ENCODE measurements around the gene DPY19L1.
"Not testable (repeated sequence)": the region's sequence is repeated elsewhere in the genome, so short reads cannot be mapped to it uniquely, and the experiment has no call there.

DPY19L1 gene

DNA sequence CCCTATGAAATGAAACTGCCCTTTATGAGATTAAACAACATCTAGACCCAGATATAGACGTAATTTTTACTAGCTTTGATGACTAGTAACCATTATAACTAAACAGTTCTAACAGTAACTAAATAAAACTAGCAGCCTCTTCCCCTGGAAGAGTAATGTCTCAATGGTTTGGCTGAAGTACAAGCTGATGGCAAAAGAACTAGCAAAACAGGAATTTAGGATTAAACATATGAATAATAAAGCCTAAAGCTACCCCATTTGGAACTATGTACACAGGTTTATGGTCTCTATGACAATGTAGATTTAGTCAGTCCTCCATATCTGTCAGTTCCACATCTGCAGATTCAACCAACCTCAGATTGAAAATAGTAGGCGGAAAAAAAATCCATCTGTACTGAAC lies 6.4 kb downstream of the DPY19L1 start:
- no peak for DNase-seq

- no peak for DNase-seq
Observed at GRCh38 chr7:35029311-35029710, 8.0 kb downstream of the DPY19L1 start.

- DNase-seq, result no peak
Observed at GRCh38 chr7:35026150-35026549, 11.1 kb downstream of the DPY19L1 start.

DNA sequence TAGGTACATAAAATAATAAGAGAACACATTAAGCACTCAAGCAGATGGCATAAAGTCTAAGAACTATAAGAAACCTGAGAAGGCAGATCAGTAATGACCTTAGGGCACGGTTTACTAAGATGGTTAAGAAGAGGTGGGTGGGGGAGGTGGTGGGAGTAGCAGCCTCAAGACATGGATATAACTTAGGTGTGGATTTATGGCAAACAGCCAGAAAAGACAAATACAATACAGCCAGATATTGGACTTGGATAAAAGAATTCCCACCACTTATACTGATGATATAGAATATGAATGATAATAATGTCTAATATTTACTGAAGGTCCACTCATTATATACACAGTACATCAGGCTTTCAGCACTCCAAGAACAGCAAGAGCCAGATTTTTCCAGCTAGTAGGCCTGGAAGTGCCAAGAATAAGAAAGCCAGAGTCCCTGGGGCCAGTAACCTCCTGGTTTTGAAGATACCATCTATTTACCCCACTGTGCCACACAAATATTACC lies 11.9 kb downstream of the DPY19L1 start:
- no peak for DNase-seq

DNA sequence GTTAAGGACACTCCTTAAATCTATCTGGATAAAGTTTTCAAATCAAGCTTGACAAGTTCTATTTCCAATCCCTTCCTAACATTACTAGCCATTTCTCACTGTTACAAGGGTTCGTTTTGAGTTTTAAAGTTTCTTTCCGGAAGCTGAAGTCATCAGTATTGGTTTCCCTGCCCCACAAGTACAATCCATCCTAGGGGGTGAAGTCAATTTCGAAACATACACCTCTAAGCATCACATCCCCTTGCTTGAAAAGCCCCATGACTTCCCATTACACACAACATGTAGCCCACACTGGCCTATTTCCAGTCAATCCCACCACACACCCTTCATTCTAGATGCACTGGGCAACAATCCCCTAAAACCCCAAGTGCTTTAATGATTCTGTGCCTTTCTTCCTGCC lies 13.0 kb downstream of the DPY19L1 start:
- no peak for DNase-seq

- DNase-seq, result no peak
Observed at GRCh38 chr7:35022725-35023124, 14.6 kb downstream of the DPY19L1 start.

GRCh38 chr7:35021445-35021844 lies 15.8 kb downstream of the DPY19L1 start:
- no peak for DNase-seq

DNA sequence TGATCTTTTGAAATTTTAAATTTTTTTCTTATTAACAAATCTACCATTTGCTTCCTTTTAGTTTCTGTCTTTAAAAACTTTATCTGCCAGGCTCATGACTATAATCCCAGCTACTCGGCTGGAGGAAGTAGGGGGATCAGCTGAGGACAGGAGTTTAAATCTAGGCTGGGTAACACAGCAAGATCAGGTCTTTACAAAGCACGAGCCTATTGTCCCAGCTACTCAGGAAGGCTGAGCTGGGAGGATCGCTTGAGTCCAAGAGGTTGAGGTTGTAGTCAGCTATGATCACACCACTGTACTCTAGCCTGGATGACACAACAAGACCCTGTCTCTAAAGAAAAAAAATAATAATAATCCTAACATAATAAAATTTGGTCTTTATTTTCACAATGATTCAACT lies 17.5 kb downstream of the DPY19L1 start:
- no peak for DNase-seq

DNA sequence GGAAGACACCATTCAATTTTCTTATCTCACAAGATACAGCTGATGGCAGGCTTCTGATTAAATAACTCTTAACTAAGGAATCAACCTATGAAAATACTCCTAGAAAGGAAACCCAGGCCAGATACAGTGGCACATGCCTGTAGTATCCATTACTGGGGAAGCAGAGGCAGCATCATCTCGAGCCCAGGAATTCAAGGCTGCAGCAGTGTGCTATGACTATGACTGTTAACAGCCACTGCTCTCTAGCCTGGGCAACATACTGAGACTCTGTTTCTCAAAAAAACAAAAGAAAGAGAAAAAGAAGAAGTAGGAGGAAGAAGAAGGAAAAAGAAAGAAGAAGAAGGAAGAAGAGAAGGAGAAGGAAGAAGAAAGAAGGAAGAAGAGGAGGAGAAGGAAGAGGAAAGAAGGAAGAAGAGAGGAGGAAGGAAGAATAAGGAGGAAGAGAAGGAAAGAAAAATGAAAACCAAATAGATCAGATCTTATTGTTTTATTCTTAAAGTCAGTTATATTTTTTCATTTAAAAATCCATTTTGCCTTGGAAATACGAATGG lies 18.0 kb downstream of the DPY19L1 start:
- DNase-seq, result no peak

DNA sequence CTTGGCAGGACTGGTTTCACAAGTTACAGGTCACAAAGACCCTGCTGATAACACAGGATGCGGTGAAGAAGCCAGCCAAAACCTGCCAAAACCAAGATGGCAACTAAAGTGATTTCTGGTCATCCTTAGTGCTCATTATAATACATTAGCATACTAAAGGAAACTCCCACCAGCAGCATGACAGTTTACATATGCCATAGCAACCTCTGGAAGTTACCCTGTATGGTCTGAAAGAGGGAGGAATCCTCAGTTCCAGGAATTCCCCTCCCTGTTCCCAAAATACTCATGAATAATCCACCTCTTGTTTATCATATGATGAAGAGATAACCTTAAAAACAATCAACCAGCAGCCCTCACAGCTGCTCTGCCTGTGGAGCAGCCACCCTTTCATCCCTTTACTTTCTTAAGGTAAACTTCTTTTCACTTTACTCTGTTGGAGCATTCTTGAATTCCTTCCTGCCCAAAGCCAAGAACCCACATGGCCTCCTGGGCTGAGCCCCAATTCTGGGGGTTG lies 21.9 kb downstream of the DPY19L1 start:
- DNase-seq, result no peak

- DNase-seq, result no peak
Observed at GRCh38 chr7:35012160-35012559, 25.1 kb downstream of the DPY19L1 start.

- DNase-seq, result no peak
Observed at GRCh38 chr7:35011085-35011484, 26.2 kb downstream of the DPY19L1 start.

- no peak for DNase-seq
Observed at GRCh38 chr7:35007768-35008167, 29.5 kb downstream of the DPY19L1 start.

DNA sequence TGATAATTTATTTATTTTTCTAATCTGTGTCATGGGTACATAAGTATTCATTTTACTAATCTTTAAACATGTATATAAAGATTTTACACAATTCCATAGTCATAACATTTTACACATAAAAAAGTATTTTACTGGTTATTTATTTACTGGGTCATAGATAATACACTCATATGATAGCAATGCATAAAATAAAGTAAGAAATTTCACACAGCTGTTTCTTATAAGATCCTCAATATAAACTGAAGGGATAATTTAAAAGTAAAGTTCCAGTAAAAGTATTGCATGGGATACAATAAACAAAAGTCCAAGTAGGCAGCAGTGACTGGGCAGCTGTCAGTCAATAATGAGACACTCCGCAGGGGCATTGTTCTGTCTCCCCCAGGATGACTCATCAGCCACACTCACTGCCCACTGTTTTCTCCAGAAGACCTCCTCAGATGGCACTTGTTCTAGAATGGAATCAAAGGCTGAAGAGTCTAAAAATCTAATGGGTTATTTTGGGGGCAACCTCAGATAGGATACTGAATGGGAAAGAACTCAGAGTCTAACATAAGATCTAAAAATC lies 32.7 kb downstream of the DPY19L1 start:
- DNase-seq, result no peak

- no peak for DNase-seq
Observed at GRCh38 chr7:35003679-35004303, 33.5 kb downstream of the DPY19L1 start.

DNA sequence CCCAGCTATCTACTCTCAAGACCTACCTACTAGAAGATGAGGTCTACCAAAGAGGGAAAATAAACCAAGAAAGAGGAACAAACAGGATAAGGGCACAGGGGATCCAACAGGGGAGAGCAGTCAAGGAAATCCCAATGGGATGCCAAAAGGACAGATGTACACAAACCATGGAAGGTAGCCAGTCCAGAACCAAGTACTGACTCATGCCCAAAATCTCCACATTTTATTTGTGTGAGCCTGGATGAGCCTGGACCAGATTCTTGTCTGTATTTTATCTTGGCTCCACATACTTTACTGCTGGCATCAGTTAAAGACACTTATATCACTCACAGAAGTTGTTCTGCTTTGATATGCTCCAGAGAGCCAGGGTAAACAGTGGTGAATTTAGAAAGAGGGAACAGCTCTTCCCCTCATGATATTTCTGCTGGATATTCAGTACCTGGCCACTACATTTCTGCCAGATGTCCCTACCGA lies 34.1 kb downstream of the DPY19L1 start:
- DNase-seq, result not testable (repeated sequence)

GRCh38 chr7:34998335-34998734 lies 39.0 kb downstream of the DPY19L1 start:
- DNase-seq, result not testable (repeated sequence)

DNA sequence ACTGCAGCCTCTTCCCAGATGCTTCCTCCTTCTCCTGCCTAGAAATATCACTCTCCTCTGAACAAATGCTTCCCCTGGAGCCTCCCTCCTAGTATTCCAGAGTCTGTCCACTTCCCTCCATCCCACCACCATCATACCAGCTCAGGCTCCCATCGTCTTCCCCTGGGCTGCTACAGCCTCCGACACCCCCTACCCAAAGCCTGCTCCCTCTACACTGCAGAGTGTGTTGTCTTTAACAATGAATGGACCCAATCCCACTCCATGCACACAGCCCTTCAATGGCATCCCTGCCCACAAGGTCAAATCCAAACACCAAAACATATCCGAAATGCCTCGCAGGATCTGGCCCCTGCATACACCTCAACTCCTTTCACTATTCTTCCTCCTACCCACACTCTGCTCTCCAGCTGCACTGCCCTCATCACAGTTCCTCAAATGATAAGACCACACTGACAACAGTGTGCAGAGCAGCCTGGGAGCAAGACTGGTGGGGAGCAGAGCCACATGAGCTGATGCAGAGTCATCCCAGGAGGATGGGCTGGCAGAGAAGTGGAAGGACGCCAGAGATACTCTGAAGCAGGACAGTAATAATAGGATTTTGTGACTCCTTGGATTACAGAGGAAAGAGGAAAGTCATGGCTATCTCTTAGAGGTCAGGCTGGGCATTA lies 40.7 kb downstream of the DPY19L1 start:
- DNase-seq, result not testable (repeated sequence)

- no peak for DNase-seq
Observed at GRCh38 chr7:34995757-34996156, 41.5 kb downstream of the DPY19L1 start.

- no peak for DNase-seq
Observed at GRCh38 chr7:34991938-34992840, 45.1 kb downstream of the DPY19L1 start.

DNA sequence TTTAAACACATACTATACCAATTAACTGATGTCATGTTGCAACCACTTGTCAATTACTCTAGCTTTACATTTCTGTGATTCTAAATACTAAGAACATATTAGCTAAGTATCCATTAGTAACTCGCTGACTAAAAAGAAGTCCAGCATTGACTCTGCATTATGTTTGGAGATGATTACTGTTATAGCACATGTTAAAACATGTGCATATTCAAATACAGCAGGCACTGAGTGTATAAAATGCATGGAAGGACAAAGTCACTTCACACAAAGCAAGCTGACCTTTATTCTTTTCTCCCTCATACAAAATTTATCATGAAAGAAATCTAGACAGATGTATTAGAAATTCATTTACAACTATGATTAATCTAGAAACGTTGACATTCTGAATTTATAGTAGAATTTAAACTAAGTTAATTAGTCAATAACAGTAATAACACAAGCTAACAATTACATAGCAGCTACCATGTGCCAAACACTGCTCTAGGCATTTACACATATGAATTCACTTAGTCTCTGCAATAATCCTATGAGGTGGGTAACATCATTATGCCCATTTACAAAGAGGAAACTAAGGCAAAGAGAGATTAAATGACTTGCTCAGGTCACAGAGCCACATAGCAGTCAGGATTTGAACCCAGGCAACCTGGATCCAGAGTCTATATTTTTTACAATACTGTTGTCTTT lies 48.7 kb downstream of the DPY19L1 start:
- not testable (repeated sequence) for DNase-seq

- not testable (repeated sequence) for DNase-seq
Observed at GRCh38 chr7:34985155-34985554, 52.1 kb downstream of the DPY19L1 start.

Data from 8988T (cell line).